SIG-M5 (cell line): ENCODE results near the gene DLGAP4.
"Not testable (repeated sequence)": the region's sequence is repeated elsewhere in the genome, so short reads cannot be mapped to it uniquely, and the experiment has no call there.

Experiments used
- DNase-seq: peaks from one replicate; lab custom pipeline; 2025; lab: John Stamatoyannopoulos, UW

Gene DLGAP4

DNA sequence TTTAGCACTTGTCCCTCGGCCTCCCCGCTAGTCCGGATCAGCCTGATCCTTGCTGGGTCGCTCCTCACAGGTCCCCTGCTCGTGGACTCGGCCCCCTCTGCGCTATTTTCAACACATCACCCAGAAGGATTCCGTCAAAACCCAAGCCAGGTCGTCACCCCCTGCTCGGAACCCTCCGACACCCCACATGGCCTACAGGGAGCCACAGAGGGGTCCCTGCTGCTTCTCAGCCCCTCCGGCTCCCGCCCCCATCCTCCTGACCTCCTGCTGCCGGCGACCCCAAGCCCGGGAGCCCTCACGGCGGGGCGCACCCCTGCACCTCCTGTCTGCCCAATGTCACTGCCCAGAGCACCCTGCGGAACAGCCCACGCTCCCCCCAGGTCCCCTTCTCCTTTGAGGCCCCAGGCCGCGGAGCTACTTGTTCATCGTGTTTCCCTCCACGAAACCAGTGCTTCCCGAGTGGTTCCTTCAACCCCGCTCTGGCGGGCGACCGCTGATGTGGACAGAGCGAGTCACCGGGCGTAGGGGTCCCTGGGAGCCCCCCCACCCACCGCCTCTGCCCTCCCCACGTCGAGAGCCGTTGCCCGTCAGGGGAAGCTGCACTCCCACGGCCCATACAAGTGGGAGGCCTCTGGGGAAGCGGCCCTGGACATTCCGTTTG is 234.5 kb downstream of the DLGAP4 start:
- no peak for DNase-seq

DNA sequence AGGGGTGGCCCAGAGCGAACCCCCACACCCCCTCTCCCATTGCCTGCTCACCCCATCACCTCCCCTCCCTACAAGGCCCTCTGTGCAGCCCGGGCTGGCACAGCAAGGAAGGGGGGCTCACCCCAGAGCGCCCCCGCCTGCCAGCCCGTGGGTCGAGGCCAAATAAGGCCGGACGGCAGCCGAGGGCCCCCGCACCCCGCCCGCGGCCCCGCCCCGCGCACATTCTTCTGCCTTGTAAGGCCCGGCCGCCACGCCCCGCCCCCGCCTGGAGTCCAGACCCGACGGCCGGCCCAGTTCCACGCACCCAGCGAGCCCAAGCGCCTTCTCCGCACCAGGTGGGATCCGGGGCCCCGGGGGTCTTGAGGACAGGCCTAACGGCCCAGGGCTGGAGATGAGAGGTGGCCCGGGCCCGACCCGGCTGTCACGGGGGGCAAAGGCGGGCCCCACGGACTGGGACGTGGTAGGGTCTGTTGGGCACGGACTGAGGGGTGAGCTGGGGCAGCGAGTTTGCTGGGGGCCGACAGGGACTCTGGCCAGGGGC is 235.2 kb downstream of the DLGAP4 start, which contains the start of gene MYL9:
Gene MYL9 (plus strand): TSS at position 293 of the 541 bp plus-strand sequence. CDS start 3,366 bp downstream, outside the sequence.
- no peak for DNase-seq

DNA sequence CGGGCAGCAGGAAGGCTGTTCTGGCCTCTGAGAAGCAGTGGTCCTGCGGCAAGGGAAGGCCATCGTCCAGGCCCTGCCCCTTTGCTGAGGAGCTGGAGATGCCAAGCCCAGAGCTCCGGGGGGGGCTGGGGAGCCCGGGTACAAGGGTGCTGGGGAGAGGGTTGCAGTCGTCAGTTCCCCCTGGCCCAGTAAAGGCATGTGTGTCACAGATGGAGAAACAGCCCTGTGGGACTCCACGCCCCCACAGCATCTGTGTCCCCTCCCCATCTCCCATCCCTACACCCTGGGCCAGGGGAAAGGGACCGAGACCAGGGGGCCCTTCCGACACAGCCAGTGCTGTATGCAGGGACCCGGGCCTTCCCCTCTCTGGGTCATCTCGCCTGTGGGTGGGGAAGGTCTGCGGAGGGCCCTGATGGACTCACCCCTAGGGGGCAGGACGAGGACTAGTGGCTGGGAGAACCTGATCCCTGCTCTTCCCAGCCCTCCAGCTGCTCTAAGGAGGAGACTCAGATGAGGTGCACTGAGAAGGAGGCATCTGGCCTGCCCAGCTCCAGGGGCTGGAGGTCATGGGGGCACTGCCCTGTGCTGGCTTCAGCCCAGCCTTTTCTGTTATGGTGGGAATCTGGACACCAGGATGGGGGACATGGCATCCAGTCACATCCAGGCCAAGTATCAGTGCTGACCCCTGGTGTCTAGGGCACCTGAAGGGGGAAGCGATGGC is 235.8 kb downstream of the DLGAP4 start:
- DNase-seq = no peak

DNA sequence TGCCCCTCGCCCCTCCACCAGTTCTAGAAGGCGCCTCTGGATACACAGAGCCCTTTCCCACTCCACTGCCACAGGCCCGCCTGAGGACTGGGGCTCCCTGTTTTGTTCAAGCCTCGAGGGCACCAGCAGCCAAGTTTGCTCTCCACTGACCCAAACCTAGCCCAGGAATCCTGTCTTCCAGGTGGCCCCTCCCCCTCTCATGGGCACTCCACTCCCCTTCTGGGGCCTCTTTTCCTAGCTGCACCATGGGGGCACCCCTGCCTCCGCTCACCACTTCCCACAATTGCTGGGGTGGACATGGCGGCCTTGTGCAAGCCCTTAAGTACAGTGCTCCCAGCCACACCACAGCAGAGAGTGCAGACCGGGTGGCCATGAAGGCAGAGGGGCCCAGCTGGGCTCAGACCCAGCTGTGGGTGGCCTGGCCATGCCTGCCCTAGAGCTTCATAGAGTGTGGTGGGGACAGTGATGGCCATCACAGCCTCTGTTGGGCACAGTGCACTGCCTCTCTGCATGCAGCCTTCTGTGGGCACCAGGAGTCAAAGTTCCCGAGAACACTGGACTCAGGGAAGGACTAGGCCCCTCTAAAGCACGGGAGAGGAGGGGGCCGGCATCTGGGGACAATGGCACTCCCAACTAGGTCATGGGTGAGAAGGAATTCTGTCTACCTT is 236.5 kb downstream of the DLGAP4 start:
- DNase-seq = no peak

DNA sequence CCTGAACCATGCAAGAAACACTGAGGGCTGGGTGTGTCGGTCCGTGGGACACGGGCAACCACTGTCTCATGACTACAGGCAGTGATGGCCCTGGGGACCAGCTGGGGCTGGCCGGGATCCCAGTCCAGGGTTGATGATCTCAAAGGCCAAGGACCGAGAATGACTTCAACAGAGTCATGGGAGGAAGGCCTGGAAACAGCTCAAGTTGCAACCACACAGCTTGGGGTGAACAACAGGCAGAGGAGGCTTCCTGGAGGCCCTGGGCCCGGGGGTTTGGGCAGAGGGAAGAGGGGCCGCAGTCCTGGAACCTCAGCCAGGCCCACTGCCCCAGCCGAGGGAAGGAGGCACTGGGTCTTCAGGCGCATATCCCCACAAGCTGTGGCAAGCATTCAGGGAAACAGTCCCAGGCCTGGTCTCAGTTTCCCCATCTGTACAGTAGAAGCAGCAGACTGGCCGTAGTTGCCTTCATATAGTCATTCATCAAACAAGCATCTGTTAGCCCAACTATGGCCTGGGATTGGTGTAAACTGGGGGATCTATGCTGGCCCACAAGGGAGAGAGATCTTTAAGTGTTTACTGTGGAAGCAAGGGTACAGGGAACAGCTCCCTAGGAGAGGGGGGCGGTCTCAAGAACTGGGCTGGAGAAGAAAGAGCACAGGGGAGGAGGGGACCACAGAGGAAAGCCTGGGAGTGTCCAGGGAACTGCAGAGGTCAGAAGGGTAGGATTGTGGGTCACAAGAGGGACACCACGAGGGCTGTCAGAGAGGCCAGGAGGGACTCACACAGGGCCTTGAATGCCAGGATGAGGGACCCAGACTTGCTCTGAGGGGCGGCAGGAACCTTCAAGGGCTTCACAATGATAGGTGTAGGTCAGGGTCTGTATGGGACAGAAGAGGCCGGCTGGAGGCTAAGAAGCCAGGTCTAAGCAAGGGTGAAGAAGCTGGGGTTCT is 237.3 kb downstream of the DLGAP4 start:
- no peak for DNase-seq

DNA sequence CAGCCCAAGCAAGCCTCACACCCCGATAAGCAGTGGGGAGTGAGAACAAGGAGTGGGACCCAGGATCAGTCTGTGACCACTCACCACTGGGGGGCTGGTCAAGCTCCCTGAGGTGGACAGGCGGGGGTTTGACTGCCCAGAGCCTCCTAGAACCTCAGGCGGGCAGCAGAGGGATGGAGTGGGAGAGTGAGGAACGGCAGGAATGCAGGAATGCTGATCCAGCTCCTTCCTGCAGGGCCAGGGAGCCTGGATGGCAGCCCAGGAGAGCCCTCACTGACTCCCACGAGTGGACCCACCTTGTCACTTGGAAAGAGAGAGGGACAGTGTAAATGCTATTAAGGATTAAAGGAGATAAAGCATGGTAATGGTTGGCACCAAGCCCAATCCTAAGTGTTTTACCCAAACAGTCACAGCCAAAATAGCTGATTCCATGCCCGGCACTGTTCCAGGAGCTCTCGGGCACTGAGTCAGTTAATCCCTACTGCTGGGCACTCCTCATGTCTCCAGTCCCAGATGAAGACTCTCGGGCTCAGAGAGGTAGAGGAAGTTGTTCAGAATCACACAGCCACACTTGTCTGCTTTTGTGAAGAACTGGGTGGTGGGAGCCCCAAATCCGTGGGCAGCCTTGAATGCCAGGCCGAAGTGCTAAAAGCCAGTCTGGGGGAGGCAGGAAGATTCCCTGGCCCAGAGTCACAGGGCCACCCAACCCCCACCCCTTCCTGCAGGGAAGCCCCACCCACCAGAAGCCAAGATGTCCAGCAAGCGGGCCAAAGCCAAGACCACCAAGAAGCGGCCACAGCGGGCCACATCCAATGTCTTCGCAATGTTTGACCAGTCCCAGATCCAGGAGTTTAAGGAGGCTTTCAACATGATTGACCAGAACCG is 238.2 kb downstream of the DLGAP4 start:
- DNase-seq = no peak

DNA sequence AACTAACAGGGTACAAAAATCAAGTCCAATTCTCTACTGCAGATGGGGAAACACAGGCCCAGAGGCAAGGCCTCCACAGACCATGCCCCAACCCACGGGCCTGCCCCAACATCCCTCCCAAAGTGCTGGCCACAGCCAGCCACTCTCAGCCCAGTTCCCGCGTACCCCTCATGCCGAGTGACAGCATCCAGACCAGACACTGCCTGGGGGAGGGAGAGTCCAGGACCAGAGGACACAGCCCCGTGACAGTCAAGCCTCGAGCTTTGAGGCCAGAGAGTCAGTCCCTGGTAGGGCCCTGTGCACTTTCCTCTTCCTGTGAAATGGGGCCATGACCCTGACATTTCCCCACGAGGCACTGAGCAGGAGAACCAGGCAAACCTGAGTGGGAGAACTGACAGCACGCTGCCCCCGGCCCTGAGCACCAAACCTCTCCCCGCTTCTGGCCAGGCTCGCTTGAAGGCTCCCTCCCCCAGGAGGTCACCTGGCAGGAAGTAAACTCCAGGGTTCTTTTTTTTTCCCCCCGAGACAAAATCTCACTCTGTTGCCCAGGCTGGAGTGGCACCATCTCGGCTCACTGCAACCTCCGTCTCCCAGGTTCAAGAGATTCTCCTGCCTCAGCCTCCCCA is 240.1 kb downstream of the DLGAP4 start:
- DNase-seq = no peak

DNA sequence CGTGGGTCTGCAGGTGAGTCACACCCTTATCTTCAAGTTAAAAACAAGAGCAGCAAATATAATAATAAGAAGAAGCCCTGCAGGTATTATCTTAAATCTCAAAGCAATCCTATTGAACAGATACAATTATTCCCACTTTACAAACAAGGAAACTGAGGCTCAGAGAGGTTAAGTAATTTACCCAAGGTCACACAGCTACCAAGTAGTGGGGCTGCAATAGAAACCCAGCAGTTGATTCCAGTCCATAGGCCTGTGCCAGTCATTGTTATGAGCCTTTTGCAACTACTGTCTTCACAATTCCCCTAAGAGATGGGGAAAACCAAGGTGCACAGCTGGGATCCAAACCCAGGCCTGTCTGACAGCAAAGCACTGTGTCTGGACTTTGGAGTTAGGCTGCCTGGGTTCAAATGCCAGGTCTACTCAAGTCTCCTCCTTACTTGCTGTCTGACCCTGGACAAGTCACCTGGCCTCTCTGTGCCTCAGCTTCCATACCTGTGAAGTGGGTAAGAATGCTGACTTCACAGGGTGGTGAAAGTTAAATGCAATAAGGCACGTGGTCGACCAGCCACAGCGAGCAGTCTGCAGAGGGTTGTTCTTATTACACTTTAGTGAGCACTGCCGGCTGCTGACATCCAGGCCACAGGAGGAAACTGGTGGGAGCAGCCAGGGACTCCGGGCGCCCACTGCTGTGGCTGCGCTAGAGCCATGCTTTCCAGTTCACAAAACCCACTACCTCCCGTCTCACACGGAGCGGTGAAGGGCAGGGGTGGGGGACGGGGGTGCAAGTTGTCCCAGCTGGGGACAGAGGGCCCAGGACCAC is 241.3 kb downstream of the DLGAP4 start:
- DNase-seq = no peak

DNA sequence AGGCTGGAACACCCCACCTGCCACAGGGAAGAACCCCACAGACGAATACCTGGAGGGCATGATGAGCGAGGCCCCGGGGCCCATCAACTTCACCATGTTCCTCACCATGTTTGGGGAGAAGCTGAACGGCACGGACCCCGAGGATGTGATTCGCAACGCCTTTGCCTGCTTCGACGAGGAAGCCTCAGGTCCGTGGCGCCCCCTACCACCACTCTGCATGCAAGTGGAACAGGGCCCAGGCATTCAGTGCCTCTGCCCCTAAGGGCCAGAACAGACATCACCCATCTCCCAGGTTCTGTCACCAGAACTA is 241.8 kb downstream of the DLGAP4 start:
- DNase-seq = no peak

DNA sequence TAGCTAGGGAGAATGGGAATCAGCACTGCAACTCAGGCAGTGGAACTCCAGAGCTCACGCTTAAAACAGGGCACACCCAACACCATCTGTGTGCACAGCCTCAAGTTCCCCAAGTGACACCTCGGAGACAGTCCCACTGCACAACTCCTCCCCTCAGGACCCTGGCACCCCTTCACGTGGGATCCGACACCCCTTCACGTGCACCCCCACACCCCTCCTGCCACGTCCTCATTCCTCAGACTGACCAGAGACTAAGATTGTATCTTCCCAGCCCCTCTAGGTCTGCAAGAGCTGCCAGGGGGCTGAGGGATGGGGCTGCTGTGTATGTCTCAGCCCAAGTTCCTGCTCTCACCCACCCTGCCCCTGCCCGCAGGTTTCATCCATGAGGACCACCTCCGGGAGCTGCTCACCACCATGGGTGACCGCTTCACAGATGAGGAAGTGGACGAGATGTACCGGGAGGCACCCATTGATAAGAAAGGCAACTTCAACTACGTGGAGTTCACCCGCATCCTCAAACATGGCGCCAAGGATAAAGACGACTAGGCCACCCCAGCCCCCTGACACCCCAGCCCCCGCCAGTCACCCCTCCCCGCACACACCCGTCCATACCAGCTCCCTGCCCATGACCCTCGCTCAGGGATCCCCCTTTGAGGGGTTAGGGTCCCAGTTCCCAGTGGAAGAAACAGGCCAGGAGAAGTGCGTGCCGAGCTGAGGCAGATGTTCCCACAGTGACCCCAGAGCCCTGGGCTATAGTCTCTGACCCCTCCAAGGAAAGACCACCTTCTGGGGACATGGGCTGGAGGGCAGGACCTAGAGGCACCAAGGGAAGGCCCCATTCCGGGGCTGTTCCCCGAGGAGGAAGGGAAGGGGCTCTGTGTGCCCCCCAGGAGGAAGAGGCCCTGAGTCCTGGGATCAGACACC is 242.8 kb downstream of the DLGAP4 start:
- DNase-seq = no peak

DNA sequence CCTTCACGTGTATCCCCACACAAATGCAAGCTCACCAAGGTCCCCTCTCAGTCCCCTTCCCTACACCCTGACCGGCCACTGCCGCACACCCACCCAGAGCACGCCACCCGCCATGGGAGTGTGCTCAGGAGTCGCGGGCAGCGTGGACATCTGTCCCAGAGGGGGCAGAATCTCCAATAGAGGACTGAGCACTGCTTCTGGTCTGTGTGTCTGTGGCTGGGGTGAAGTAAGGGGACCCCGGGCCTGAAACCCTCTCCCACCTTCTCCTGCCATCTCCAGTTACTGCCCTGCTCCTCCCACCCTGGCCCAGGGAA is 243.4 kb downstream of the DLGAP4 start:
- no peak for DNase-seq

DNA sequence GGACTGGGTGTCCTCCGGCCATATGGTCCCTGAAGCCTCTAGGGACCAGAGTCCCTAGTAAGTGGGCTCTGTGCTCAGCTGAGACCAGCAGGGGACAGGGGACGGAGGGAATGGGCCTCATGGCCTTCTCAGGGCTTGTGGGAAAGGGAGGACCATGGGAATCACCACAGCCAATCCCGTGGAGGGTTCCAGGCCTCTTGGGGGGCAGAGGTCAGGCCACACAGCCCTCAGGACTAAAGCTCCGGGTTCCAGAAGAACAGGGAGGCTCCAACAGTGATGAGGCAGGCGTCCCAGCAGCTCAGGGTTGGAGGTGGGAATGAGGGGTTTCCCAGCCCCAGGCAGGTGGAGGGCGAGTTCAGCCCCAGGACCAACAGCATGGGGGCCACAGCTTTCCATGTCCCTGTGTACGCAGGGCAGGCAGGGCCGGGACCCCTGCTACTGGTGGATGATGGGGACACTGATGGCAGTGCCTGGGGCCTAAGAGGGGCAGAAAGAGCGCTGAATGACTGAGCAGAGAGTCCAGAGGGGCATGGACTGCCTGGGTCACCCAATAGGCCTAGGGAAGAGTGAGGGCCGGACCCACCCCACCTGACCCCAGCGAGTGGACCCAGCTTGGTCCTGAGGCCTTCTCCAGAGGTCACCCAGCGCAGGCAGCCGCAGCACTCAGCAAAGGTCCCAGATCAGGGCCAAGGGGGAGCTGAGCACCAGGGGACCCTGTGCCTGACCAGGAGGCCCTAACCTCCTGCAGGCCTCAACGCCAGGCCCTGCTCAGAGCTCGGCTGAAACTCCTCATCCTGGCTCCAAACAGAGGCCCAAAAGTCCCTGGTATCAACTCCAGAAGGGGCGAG is 244.0 kb downstream of the DLGAP4 start:
- DNase-seq = no peak

DNA sequence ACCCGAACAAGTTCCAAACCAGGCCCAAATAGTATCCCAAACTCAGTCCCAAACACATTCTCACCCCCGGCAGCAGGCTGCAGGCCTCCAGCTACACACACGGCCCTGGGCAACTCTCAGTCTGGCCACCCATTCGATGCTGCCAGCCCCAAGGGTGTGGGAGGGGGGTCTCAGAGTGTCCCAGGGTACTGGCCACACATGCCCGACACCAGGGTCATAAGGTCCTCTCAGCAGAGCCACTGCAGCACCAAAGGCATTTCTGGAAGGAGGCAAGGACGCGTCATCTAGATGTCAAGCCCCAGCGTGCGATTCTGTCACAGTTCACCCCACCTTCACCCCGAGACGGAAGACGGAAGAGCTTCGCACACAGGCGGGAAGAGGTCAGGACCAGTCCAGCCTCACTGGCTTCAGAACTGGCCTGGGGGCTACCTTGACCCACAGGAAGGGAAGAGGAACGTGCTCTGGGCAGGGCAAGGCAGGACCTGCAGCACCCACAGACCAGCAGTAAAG is 244.7 kb downstream of the DLGAP4 start:
- DNase-seq = no peak

DNA sequence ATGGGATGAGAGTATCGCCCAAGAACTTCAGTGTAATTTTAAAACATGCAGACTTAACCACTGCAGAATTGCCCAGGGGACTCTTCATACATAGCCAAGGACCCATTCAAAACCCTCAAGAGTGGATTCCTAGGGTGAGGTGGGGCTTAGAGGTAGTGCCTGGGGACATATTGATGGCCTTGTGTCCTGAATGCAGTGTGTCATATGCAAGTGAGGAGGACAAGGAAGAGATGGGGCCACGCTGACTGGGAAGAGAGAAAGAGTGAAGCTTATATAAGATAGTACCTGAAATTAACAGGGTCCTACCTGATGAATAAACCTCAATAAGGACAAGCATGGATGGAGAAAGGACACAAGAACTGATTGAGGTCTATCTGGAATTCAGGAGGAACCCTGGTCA is 249.1 kb downstream of the DLGAP4 start:
- no peak for DNase-seq

DNA sequence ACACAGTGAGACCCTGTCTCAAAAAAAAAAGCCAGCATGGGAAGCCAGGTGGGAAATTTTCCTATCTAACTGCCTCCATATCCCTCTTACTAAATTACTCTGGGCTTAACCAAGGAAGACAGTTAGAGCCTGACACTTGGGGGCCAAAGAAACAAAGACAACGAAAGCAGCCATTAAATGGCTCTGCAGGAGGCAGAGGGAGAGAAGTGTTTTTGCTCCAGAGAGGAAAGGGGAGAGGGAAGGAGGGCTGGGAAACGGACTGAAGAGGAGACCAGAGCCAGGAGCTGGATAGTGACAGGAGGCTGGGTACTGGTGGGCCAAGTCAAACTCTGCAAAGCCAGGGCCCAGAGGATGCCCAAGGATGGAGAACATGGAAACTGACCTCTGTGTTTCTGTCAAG is 256.6 kb downstream of the DLGAP4 start:
- DNase-seq = no peak

DNA sequence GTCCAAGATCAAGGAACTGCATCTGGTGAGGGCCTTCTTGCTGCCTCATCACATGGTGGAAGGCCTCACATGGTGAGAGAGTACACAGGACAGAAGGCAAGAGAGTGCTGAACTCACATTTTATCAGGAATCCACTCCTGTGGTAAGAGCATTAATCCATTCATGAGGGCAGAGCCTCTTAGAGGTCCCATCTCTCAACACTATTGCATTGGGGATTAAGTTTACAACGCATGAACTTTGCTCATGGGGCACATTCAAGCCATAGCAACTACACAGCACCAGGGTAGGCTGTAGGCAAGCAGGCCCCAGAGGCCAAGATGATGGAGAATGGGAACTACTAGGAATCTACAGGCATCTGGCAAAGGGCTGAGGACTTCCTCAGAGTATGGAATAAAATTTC is 257.2 kb downstream of the DLGAP4 start:
- DNase-seq = no peak

DNA sequence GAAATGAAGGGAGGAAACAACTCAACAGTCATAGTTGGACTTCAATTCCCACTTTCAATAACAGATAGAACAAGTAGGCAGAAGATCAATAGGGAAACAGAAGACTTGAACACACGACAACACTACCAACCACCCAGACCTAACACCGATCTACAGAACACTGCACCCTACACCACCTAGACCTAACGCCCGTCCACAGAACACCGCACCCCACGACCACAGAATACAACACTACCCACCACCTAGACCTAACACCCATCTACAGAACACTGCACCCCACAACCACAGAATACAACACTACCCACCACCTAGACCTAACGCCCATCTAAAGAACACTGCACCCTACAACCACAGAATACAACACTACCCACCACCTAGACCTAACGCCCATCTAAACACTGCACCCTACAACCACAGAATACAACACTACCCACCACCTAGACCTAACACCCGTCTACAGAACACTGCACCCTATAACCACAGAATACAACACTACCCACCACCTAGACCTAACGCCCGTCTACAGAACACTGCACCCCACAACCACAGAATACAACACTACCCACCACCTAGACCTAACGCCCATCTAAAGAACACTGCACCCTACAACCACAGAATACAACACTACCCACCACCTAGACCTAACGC is 258.1 kb downstream of the DLGAP4 start:
- DNase-seq = not testable (repeated sequence)
